ENCODE results near the gene CMIP. TPM values are rescaled to one million over a fixed set of nuclear protein-coding genes. Genes with fewer than 3 reads are reported as not detected.
A peak's percentile ranks its signal among the peaks of the same experiment; 100 is the strongest.

Gene CMIP
- total RNA-seq, 3 donors from 2014 or later = 73.3 to 127 (median 79.8) TPM

GRCh38 chr16:81454044-81454443 is 9.4 kb downstream of the CMIP start:
- Histone ChIP-seq H3K9me3 (no peaks in the 10 kb centered on the region), H3K36me3 (ENCODE audit: low read depth) (no peaks in the 10 kb centered on the region), H3K4me3 (no peak overlapping the region), H3K4me1 (ENCODE audit: low read depth) (peaks cover 73% of the 10 kb centered on the region)
- DNase-seq (no peak), ATAC-seq (no peak)
- TF ChIP-seq, protein P1, sequence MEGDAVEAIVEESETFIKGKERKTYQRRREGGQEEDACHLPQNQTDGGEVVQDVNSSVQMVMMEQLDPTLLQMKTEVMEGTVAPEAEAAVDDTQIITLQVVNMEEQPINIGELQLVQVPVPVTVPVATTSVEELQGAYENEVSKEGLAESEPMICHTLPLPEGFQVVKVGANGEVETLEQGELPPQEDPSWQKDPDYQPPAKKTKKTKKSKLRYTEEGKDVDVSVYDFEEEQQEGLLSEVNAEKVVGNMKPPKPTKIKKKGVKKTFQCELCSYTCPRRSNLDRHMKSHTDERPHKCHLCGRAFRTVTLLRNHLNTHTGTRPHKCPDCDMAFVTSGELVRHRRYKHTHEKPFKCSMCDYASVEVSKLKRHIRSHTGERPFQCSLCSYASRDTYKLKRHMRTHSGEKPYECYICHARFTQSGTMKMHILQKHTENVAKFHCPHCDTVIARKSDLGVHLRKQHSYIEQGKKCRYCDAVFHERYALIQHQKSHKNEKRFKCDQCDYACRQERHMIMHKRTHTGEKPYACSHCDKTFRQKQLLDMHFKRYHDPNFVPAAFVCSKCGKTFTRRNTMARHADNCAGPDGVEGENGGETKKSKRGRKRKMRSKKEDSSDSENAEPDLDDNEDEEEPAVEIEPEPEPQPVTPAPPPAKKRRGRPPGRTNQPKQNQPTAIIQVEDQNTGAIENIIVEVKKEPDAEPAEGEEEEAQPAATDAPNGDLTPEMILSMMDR (IDR thresholded peaks at IDR 0.05) = no peak
- intact Hi-C loops (cut with DNase I, micrococcal nuclease) = no loop called here

DNA sequence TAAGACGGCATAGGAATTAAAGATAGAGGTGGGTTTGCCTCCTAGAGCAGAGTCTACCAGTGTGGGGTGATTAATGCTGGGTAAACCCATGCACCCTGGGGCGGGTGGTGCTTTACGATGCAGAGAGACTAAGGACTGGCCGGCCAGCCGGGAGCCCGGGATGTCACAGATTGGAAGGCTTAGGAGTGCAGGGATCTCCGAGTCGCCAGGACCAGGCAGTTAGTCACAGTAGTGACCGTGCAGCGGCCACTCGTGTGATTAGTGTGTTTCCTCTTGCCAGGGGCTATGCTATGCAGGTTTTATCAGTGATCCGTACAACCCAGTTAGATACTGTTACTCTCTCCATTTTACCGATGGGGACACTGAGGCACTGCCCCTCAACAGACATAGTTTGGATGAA is 10.4 kb downstream of the CMIP start:
- DNase-seq (peak in 1 of 3 donors; percentile 42), ATAC-seq (no peak)
- TF ChIP-seq, protein P1 (IDR thresholded peaks at IDR 0.05) = no peak
- H3K4me1 ChIP-seq (ENCODE audit: low read depth) = peaks cover 63% of the 10 kb centered on the region
- H3K4me3 ChIP-seq = no peak overlapping the region
- no peaks in the 10 kb centered on the region for H3K36me3 ChIP-seq (ENCODE audit: low read depth)
- intact Hi-C loops (cut with DNase I, micrococcal nuclease) = no loop called here
- no peaks in the 10 kb centered on the region for H3K9me3 ChIP-seq

GRCh38 chr16:81455720-81456494 is 11.3 kb downstream of the CMIP start:
- peaks cover 55% of the 10 kb centered on the region for H3K4me1 ChIP-seq (ENCODE audit: low read depth)

GRCh38 chr16:81456523-81457325 is 12.1 kb downstream of the CMIP start:
- ATAC-seq (peak; percentile 79), DNase-seq (peak; percentile 76 to 84 (median 79))
- no peaks in the 10 kb centered on the region for H3K36me3 ChIP-seq (ENCODE audit: low read depth)
- TF ChIP-seq, protein P1 (IDR thresholded peaks at IDR 0.05) = no peak
- no peaks in the 10 kb centered on the region for H3K9me3 ChIP-seq
- intact Hi-C loops (cut with DNase I, micrococcal nuclease) = no loop called here
- no peak overlapping the region for H3K4me3 ChIP-seq
- H3K4me1 ChIP-seq (ENCODE audit: low read depth) = peaks cover 47% of the 10 kb centered on the region

More at GRCh38 chr16:81455720-81456494, 11.3 kb downstream of the CMIP start:
- TF ChIP-seq, protein P1 (IDR thresholded peaks at IDR 0.05) = no peak
- intact Hi-C loops (cut with DNase I, micrococcal nuclease) = no loop called here
- Histone ChIP-seq H3K9me3 (no peaks in the 10 kb centered on the region), H3K4me3 (no peak overlapping the region), H3K36me3 (ENCODE audit: low read depth) (no peaks in the 10 kb centered on the region)
- no peak for ATAC-seq
- no peak for DNase-seq

DNA sequence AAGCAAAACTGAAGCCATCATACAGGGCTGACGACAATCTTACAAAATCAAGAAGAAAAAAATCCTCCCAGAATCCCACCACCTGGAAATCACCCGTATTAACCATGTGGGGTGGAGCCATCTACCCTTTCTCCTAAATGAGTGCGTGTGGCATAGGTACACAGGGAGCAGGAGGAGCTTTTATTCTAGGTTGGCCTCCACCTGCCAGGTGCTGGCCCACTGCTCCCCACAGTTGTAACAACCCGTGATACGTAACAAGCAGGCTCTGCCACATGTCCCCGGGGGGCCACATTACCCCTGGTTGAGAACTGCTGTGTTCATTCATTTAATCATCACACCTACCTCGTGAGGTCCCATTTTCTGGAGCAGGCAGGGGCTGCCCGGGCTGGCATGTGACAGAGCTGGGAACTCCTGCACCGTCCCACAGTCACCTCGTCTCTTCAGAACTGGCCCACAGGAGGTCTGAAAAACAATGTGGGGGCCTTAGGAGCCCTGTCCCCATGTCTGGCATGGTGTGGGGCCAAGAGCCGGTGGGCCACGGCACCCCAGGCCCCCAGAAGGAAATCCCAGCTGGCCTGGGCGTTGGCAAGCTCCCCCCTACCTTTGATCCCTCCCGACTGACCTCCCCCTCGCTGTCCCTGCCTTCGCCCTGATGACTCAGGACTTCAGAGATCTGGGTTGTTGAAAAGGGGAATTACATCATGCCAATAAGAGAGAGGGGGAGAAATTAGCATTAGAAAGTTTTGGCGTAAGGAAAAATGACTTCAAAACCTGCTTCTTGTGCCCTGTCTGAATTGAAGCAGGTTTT is 12.9 kb downstream of the CMIP start:
- no peak overlapping the region for H3K4me3 ChIP-seq

More for the DNA sequence above, 12.9 kb downstream of the CMIP start:
- intact Hi-C loops (cut with DNase I, micrococcal nuclease) = no loop called here
- ATAC-seq (peak; percentile 66), DNase-seq (peak in 1 of 3 donors; percentile 50)
- no peaks in the 10 kb centered on the region for H3K9me3 ChIP-seq
- H3K36me3 ChIP-seq (ENCODE audit: low read depth) = no peaks in the 10 kb centered on the region
- TF ChIP-seq, protein P1 (IDR thresholded peaks at IDR 0.05) = no peak
- H3K4me1 ChIP-seq (ENCODE audit: low read depth) = peaks cover 39% of the 10 kb centered on the region

All from mucosa of descending colon (tissue), 3 donors.